ACHN (cell line): ENCODE measurements around the gene NISCH.

Experiments
- DNase-seq: peaks from one replicate; pipeline ENCODE4 v3.0.0-alpha.2; 2015
- in situ Hi-C: cut with HindIII; loops from 2 replicates; pipeline ENCODE4 v1.10.0; 2017; ENCODE audit warnings: low sequenced_read_pairs, low pct_ligation_motif_present, low pct_unique_long_range_greater_than_20kb

Gene NISCH

DNA sequence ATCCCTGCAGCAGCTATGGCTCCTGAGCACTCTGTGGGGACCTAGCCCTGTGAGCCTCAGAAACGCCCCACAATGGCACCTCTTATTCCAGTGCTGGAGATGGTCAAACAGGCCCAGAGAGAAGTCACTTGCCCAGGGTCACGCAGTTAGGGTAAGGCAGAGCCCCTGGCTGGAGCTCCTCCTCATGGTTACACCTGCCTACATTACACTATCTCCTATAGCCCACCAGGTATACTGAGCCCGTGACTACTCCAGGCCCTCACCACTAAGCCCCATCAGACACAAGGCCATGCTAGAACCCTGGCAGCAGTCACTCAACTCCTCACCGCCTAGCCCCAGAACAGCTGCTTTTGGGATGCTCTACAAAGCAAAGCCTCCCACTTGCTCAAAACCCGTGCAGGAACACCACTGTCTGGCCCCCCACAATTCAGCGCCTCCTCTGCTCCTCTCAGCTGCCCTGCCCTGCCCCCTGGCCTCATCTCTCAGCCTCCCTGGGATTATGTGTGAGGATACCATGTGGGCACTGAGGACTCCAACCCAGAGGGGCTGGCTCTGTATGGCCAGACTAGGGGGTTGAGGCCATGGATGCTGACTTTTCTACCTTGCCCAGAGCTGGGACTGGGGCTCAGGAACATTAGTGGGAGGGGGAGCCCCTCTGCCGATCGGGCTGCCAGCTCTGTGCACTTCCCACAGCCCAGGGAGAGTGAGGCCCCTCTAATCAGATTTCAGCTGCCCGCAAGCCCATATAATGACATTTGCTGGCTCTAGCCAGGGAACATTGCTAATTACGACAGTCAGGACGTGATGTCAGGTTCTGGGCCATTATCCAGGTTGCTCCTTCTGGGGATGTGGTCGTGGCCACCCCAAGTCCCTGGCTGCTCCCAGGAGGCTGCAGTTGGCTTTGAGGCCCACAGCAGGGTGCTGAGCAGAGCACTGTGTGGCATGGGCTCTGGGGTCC is 74.3 kb downstream of the NISCH start:
- DNase-seq = no peak
- in situ Hi-C loops = no loop called here

- no peak for DNase-seq
- in situ Hi-C loops = no loop called here
These were observed 75.8 kb downstream of the NISCH start for GRCh38 chr3:52530918-52531826.

DNA sequence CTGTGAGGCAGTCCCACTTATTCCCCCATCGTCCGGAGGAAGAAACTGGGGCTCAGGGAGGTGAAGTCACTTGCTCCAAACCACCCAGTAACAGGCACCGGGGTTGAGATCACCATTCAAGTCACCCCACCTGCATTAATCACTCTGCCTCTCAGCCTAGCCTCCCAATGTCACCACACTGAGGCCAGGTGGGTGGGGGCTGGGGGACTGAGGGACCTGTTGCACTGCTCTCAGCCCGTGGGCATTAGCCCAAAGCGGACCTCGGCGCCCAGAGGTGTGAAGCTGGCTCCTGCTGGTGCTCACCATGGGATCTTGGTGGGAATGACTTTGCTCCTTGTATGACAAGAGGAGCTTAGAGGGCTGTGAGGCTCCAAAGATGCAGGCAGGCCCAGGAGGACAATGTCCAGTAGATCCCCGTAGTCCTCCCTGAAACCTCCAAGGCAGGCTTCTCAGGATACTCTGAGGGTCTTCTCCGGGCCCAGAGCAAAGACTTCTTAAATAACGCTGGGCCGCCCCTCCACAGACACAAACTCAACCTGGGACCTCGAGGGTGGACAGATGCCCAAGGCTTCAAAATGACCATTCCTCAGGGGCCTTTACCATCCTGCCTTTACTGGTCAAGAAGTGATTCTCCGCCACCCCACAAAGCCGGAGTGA is 76.6 kb downstream of the NISCH start:
- in situ Hi-C loops = no loop called here

GRCh38 chr3:52532517-52532837 is 77.1 kb downstream of the NISCH start:
- no peak for DNase-seq
- in situ Hi-C loops = no loop called here

More for the DNA sequence above, 76.6 kb downstream of the NISCH start:
- DNase-seq = no peak

DNA sequence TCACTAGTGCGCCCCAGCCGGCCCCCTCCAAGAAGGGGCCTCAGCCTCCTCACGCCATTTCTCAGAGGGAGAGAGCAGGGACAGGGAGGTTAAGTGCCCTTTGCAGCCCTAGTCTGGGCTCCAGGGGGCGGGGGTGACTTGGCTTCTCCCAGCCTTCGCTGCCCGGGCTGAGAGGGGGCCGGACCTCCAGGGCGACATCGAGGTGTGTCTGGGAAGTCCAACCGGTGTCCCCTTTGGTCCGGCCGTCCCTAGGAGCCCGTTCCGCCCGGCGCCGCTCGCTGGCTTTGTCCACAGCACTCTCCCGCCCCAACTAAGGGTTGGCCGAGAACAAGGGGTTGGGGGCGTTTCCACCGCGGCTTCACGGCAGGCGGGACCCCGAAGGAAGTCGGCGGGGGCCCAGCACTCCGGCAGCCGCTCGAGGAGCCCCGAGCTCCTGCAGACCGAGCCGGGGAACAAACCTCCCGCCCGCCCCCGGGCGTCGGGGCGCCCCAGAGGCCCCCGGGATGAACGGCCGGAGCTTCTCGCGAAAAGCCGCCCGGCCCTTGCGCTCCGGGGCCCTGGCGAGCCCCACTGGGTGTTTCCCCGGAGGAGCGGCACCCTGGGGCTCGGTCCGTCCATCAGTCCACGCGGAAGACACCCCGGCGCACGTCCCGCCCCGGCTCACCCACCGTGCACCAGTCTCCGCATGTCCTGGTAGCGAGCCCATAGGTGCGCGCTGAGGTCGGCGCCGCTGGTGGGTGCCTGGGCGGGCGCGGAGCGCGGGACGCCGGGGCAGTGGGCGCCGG is 77.6 kb downstream of the NISCH start:
- DNase-seq = peak; percentile 17
- in situ Hi-C loops = no loop called here

- peak; percentile 75 for DNase-seq
- in situ Hi-C loops = no loop called here
These were observed 78.3 kb downstream of the NISCH start, which contains the start of gene NT5DC2 for GRCh38 chr3:52533623-52534280. NT5DC2 (minus strand) TSS chr3:52533857; CDS start chr3:52533737, 120 bp downstream.

- no peak for DNase-seq
- in situ Hi-C loops = no loop called here
These were observed 79.1 kb downstream of the NISCH start for GRCh38 chr3:52534281-52535183.

- DNase-seq = no peak
- in situ Hi-C loops = no loop called here
These were observed 80.2 kb downstream of the NISCH start for GRCh38 chr3:52535411-52536111.

GRCh38 chr3:52536112-52536368 is 80.6 kb downstream of the NISCH start:
- DNase-seq = no peak
- in situ Hi-C loops = no loop called here

DNA sequence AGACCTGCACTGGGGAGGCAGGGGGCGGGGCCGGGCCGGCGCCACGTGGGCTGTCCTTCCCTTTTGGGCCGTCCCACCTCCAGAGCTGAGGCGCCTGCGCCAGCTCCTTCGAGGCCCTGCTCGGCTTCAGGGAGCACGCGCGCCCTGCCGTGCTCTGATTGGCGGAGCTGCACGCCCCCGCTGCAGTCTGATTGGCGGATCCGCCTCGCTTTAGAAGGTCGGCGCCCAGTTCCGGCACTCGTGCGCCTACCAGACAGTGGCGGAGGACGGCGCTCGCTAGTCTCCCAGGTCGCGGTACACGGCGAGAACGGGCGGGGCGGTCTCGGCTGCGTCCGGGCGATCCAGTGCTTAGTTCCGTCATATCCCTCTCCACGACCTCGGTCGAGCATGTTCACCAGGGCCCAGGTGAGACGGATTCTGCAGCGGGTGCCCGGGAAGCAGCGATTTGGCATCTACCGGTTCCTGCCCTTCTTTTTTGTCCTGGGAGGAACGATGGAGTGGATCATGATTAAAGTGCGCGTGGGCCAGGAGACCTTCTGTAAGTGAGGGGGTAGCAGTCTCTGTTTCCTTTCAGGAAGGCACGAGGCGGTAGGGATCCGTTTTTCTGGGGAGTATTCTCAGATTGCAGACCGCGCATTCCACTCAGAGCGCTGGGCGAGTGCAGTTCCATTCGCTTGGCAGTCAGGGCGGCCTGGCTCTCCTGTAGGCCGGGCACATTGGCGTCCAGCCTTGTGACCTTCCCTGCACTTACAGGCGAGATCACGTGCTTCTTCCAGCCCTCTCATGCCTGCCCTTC is 81.2 kb downstream of the NISCH start, which contains the start of gene UQCC5:
Gene UQCC5 (plus strand): TSS at position 237 of the 796 bp plus-strand sequence. CDS start 151 bp downstream, at position 388.
- DNase-seq = peak; percentile 97
- in situ Hi-C loops = no loop called here

GRCh38 chr3:52537165-52537620 is 81.8 kb downstream of the NISCH start:
- no peak for DNase-seq
- in situ Hi-C loops = no loop called here

DNA sequence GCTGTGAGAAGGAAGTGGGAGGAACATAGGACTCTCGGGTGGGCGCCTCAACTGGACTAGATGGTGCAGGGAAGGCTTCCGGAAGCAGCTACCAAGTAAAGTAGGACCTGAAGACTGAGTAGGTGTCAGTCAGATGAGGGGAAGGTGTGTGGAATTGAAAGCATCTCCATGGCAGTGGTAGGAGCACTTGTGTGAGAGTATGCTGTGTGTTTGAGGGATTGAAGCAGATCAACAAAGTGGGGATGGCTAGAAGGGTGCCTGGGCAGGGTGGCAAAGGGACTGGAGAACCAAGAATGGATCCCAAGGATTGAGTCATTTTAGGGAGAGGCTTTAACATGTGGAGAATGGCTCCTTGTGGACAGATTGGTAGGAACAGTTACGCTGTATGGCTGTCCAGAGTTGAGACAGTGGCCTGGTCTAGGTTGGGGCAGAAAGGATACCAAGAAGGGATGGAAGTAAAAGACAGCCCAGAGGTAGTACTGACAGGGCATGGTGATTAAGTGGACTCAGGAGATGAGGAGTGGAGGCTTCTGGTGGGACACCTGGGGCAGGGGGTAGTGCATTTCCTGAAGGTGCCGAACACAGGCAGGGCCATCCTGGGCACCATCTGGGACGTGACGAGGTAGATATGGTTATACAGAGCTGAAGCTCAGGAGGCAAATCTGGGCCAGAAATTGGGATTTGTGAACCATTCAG is 82.5 kb downstream of the NISCH start:
- no peak for DNase-seq
- in situ Hi-C loops = no loop called here

DNA sequence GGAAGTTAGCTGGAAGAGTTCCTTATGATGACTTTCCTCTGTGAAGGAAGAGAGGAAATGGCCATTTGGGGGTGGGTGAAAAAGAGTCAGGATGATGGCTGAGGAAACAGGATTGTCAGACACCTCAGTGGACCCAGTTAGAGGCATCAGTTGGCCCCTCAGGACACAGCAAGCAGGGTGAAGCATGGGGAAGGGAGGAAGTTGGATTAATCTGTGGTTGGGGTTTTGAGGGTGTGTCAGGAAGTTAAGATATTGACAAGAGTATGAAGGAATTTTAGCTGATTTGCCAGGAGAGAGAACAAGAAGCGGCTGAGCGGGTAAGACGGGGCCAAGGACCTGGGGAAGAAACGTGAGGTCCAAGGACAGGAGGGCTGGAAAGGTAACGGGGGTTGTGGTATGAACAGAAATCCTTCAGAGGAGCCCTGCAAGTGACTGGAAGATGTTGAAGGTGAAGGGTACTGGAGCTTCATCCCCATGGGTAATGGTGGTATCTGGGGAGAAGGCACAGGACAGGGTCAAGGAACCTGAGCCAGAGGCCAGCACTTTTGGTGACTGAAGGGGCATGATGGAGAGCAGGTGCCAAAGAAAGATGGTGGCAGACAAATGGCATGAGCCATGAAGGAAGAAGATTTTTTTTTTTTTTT is 83.7 kb downstream of the NISCH start:
- DNase-seq = no peak
- in situ Hi-C loops = no loop called here

GRCh38 chr3:52541050-52541449 is 85.6 kb downstream of the NISCH start:
- in situ Hi-C loops = no loop called here
- DNase-seq = no peak
